Astrocyte of the spinal cord (primary cell): Measurements from ENCODE around the gene CCDC170.
"Not testable (repeated sequence)": the region's sequence is repeated elsewhere in the genome, so short reads cannot be mapped to it uniquely, and the experiment has no call there.

ENCODE experiments used
- DNase-seq: peaks from one replicate; pipeline ENCODE4 v3.0.0; 2011; ENCODE audit warnings: low read depth, low spot score
- H3K4me3 ChIP-seq: 2 replicates; pipeline ENCODE4 v1.5.1; 2011; ENCODE audit warnings: low read depth, mild to moderate bottlenecking, low read length, moderate library complexity
- CTCF ChIP-seq: IDR thresholded peaks from 2 replicates; pipeline ENCODE4 v1.5.1; 2012; ENCODE audit warnings: low read depth, mild to moderate bottlenecking, low read length, inconsistent platforms
- in situ Hi-C: cut with HindIII; loops from 2 replicates; pipeline ENCODE4 v1.10.0; 2017; ENCODE audit warnings: low sequenced_read_pairs

Gene CCDC170

GRCh38 chr6:151493804-151494234, at the start of gene CCDC170:
Gene CCDC170 (plus strand): TSS chr6:151494017. CDS start chr6:151494129, 112 bp downstream.
- TF ChIP-seq CTCF, result no peak
- DNase-seq, result peak; percentile 14
- in situ Hi-C loops, result no loop called here
- peak within 1 kb of the TSS; percentile 57 for H3K4me3 ChIP-seq

- in situ Hi-C loops, result no loop called here
- no peak overlapping the region for H3K4me3 ChIP-seq
- no peak for TF ChIP-seq CTCF
- DNase-seq, result peak; percentile 93
Measured at GRCh38 chr6:151445482-151445881, 48.3 kb upstream of the CCDC170 start.

- no peak for TF ChIP-seq CTCF
- no peak for DNase-seq
- H3K4me3 ChIP-seq, result no peak overlapping the region
- in situ Hi-C loops, result no loop called here
Measured at GRCh38 chr6:151447237-151447636, 46.6 kb upstream of the CCDC170 start.

- no peak for DNase-seq
- in situ Hi-C loops, result no loop called here
- TF ChIP-seq CTCF, result peak; percentile 0
- H3K4me3 ChIP-seq, result no peak overlapping the region
Measured at GRCh38 chr6:151448623-151449022, 45.2 kb upstream of the CCDC170 start.

GRCh38 chr6:151450928-151451327, 42.9 kb upstream of the CCDC170 start:
- DNase-seq, in situ Hi-C loops: not testable (repeated sequence)
- H3K4me3 ChIP-seq, result peak overlapping the region; percentile 96

GRCh38 chr6:151451417-151451949, 42.3 kb upstream of the CCDC170 start:
- no peak for TF ChIP-seq CTCF
- no peak for DNase-seq
- in situ Hi-C loops, result no loop called here
- peak overlapping the region; percentile 96 for H3K4me3 ChIP-seq

GRCh38 chr6:151451950-151452749, 41.7 kb upstream of the CCDC170 start, which contains the start of gene RMND1:
Gene RMND1 (minus strand): TSS chr6:151452126. CDS start chr6:151445811, 6,315 bp downstream.
- in situ Hi-C loops, result no loop called here

More at GRCh38 chr6:151451950-151452749, 41.7 kb upstream of the CCDC170 start, which contains the start of gene RMND1:
- TF ChIP-seq CTCF, result no peak
- peak within 1 kb of the TSS; percentile 96 for H3K4me3 ChIP-seq
- DNase-seq, result peak; percentile 100
